H7 (cell line): ENCODE data around the gene COMMD6. TPM values are rescaled to one million over a fixed set of nuclear protein-coding genes. Genes with fewer than 3 reads are reported as not detected.

Experiments used
- DNase-seq: peaks from one replicate; pipeline ENCODE4 v3.0.0; 2012
- H3K27me3 ChIP-seq: 2 replicates; pipeline ENCODE4 v1.6.0; 2011; ENCODE audit warnings: mild to moderate bottlenecking, low read length; ENCODE audit not compliant: control insufficient read depth, insufficient read depth
- H3K36me3 ChIP-seq: replicated peaks from 2 replicates; pipeline ENCODE4 v1.5.1; 2011; ENCODE audit warnings: low read length; ENCODE audit not compliant: control insufficient read depth, insufficient read depth
- H3K4me3 ChIP-seq: 2 replicates; pipeline ENCODE4 v1.5.1; 2011; ENCODE audit warnings: low read depth, mild to moderate bottlenecking, control low read depth, low read length, moderate library complexity; ENCODE audit not compliant: insufficient read depth
- total RNA-seq: library from RNA; depleted of rRNA; stranded (reverse); fragments of >200 nt; shearing (Covaris generic); gene quantifications from 2 replicates; pipeline ENCODE4 v1.2.3, GENCODE V29; 2014; rRNA removed

COMMD6 gene
- total RNA-seq, 1 experiment from 2014 or later = 172 TPM

DNA sequence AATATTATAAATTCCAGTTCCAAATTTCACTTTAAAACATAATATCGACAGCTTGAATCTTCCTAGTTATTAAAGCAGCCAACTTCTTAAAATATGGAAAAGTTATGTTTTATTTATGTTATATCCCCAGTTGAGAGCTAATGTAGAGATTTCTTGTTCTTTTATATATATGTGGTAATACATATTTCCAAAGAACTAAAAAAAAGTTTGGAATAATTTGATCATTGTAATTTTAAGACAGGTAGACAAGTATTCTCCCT is 54.9 kb downstream of the COMMD6 start:
- Histone ChIP-seq H3K27me3 (peaks cover 16% of the 10 kb centered on the region), H3K36me3 (no peaks in the 10 kb centered on the region), H3K4me3 (peak overlapping the region; percentile 80; the same call in 1 of the 2 replicates)
- no peak for DNase-seq

DNA sequence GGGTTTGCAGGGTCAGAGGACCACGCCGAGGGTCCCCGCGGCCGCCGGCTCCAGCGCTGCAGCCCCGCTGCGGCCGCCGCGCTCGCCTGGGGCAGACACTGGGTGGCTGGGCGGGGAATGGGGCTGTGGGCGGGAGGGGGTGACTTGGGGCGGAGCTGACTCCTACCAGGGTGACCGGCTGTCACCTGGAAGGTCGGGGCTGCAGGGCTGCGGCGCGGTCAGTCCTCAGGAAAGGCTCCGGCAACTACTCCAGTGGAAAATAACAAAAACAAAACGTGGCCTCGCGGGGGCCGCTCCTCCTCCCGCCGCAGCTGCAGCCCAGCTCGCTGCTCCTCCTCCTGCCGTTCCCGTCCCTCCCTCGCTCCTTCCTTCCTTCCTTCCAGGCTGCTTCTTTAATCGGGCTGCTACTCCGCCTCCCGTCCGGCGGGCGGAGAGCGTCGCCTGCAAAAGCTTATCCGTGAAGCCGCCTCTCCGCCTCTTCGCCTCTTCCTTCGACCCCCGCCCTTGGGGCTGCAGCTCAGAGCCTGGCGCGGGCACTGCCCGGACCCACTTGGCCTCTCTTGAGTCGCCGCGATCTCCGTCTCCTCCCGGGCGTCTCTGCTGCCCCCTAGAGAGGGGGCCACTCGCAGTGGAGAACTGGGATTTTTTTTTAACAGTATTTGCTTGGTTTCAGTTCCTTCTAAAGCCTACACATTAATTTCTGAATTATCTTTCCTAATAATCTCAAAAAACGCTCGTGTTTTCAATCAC is 55.4 kb downstream of the COMMD6 start, which contains the start of gene TBC1D4:
TSS of gene TBC1D4 (minus strand) at position 100 of the 750 bp plus-strand sequence. CDS start 402 bp downstream, outside the sequence.
- Histone ChIP-seq H3K27me3 (peaks cover 16% of the 10 kb centered on the region), H3K36me3 (no peaks in the 10 kb centered on the region), H3K4me3 (peak within 1 kb of the TSS; percentile 80)
- peak; percentile 87 for DNase-seq

DNA sequence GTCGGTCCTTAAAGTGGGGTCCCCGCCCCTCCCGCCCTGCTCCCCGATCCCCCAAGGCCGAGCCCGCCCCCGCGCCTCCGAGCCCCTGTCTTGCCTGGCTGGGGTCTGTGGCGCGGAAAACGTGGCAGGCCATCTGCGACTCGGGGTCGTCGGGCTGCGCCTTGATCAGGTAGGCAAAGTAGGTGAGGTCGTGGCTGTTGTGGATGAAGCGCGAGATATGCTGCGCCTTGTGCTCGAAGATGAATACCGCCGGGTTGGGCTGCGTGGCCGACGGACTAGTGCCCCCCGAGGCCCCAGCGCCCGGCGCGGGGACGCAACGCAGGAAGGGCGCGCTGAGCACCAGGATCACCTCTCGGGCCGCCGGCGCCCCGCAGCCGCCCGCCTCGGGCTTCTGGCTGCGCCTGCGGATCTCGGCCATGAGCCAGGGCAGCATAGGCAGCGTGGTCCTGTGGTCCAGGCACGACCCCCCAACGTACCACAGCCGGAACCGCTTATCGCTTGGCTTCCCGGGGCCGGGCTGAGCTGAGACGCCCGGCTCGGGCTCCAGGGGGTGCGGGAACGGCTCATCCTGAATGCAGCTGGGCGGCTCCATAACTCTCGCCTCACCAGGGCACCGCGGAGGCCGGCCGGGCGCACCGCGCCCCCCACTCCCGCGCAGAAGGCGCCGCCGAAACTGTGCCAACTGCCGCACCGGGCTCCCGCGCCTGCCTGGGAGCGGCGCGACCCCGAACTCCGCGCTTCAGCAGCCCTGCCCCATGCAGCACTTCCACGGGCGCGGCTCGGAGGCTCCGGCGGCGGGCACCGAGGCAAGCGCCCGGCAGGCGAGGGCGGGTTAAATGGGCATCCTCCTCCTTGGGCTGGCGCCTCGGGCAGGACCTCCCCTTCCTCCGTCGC is 56.2 kb downstream of the COMMD6 start:
- peak overlapping the region; percentile 80 for H3K4me3 ChIP-seq
- H3K36me3 ChIP-seq = no peaks in the 10 kb centered on the region
- peaks cover 16% of the 10 kb centered on the region for H3K27me3 ChIP-seq
- DNase-seq = peak; percentile 74

DNA sequence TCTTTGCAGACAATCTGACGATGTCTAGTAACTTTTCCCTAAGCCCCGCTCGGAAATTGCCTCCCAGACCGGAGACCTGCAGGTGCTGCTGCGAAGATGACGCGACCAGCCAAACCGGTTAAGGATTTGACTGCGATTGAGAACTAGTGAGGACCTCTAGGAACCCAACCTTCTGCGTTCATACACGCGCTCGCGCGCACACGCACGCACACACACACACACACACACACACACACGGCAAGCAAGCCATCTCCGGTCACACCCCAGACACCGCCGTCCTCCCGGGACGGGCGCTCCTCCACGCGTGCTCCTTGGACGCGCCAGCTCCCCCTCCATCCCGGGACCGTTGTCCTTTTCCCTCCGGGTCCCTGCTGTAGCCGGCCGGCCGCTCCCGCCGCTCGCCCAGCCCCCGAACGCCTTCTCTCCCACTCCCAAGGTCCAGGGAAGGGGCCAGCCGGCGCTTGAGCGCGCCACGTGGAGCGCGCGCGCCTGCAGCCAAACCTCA is 56.9 kb downstream of the COMMD6 start:
- H3K27me3 ChIP-seq = peaks cover 16% of the 10 kb centered on the region
- H3K4me3 ChIP-seq = peak overlapping the region; percentile 80
- peak; percentile 73 for DNase-seq
- H3K36me3 ChIP-seq = no peaks in the 10 kb centered on the region

DNA sequence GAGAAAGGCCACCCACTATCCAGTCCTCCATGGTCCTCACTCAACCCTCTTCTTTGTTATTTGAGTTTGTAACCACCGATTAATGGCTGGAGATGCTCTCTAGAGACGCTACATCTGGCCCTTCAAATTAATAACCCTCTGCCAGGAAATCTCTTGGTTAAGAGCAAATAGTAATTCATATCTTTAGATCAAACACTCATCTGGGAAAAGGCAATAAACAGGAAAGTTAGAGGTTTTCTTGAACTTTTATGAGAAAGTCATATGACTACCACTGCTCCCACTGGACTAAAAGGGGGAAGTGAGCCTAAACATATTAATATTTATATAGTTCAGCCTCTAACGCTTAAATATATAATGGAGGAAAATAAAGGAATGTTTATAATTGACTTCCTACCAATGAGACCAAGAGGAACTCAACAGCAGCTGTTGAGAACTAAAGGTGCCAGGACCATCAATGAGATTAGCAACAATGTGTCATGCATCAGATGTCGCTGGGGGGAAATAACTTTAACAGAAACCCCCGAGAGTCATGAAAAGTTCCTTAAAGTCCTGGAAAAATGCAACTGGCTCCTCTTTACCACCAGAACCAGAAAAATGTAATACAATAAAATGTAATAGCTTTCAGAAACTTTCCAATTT is 58.4 kb downstream of the COMMD6 start:
- Histone ChIP-seq H3K36me3 (no peaks in the 10 kb centered on the region), H3K27me3 (peaks cover 16% of the 10 kb centered on the region), H3K4me3 (no peak overlapping the region)
- DNase-seq = no peak

DNA sequence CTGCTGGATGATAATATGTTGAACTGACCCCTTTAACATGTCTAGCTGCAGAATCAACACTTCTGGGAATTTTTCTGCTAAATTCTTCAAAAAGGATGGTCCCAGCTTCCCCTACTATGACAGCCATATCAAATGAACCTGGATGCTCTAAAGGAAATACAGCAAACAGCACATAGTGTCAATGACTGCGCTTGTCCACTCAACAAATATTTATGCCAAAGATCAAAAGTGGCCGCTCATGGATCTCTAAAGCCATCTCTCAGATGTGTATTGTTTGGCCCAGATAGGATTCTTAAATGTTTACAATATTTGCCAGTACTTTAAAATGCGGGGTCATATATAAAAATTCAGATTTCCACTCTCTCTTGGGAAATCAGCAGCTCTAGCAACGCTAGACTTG is 59.0 kb downstream of the COMMD6 start:
- Histone ChIP-seq H3K36me3 (no peaks in the 10 kb centered on the region), H3K27me3 (peaks cover 16% of the 10 kb centered on the region), H3K4me3 (no peak overlapping the region)
- DNase-seq = no peak

Other genes with a start within 250 kb of the COMMD6 start
- gene TBC1D4, start 55.7 kb downstream of the COMMD6 start, total RNA-seq = 15.5 and 22.5 TPM in 2 replicates
- 49.2 and 61.5 TPM in 2 replicates for gene UCHL3, start 11.9 kb upstream of the COMMD6 start, total RNA-seq
- 7.6 and 11.7 TPM in 2 replicates for gene LMO7, start 98.5 kb upstream of the COMMD6 start, total RNA-seq